HG02973 (cell line): ENCODE measurements around the gene FBXL20.
A peak's percentile ranks its signal among the peaks of the same experiment; 100 is the strongest.
"Not testable (repeated sequence)": the region's sequence is repeated elsewhere in the genome, so short reads cannot be mapped to it uniquely, and the experiment has no call there.

ENCODE experiments used
- ATAC-seq: cut with Tn5 transposase; IDR thresholded peaks from one replicate; pipeline ENCODE4 v1.9.1; 2021; ENCODE audit warnings: moderate library complexity; ENCODE audit not compliant: unreplicated experiment

Gene FBXL20

GRCh38 chr17:39401412-39402243, at the start of gene FBXL20:
Gene FBXL20 (minus strand): TSS chr17:39401626. CDS start chr17:39401402, 224 bp downstream.
- peak; percentile 68 for ATAC-seq

- peak; percentile 75 for ATAC-seq
Observed at GRCh38 chr17:39450847-39451581, 49.6 kb upstream of the FBXL20 start, which contains the start of gene MED1. Gene MED1 (minus strand): TSS chr17:39451263. CDS start chr17:39451062, 201 bp downstream.

- ATAC-seq, result no peak
Observed at GRCh38 chr17:39450051-39450450, 48.6 kb upstream of the FBXL20 start.

GRCh38 chr17:39447561-39447960, 46.1 kb upstream of the FBXL20 start:
- ATAC-seq, result no peak

GRCh38 chr17:39443326-39443725, 41.9 kb upstream of the FBXL20 start:
- ATAC-seq, result no peak

- not testable (repeated sequence) for ATAC-seq
Observed at GRCh38 chr17:39439868-39440267, 38.4 kb upstream of the FBXL20 start.

GRCh38 chr17:39429600-39429999, 28.2 kb upstream of the FBXL20 start:
- ATAC-seq, result no peak

- ATAC-seq, result no peak
Observed at GRCh38 chr17:39416141-39416540, 14.7 kb upstream of the FBXL20 start.

- no peak for ATAC-seq
Observed at GRCh38 chr17:39410279-39410678, 8.9 kb upstream of the FBXL20 start.

- ATAC-seq, result no peak
Observed at GRCh38 chr17:39408360-39408759, 6.9 kb upstream of the FBXL20 start.

GRCh38 chr17:39406951-39407350, 5.5 kb upstream of the FBXL20 start:
- ATAC-seq, result no peak

- no peak for ATAC-seq
Observed at GRCh38 chr17:39405436-39405835, 4.0 kb upstream of the FBXL20 start.

- ATAC-seq, result no peak
Observed at GRCh38 chr17:39404542-39405378, 3.3 kb upstream of the FBXL20 start.

GRCh38 chr17:39402890-39403605, 1.6 kb upstream of the FBXL20 start:
- no peak for ATAC-seq

- ATAC-seq, result peak; percentile 41
Observed at GRCh38 chr17:39402244-39402889, 941 bp upstream of the FBXL20 start.

GRCh38 chr17:39400547-39401411, 647 bp downstream of the FBXL20 start:
- peak; percentile 14 for ATAC-seq

GRCh38 chr17:39399791-39400190, 1.6 kb downstream of the FBXL20 start:
- ATAC-seq, result no peak

- no peak for ATAC-seq
Observed at GRCh38 chr17:39393736-39394135, 7.7 kb downstream of the FBXL20 start.

GRCh38 chr17:39391448-39391847, 10.0 kb downstream of the FBXL20 start:
- no peak for ATAC-seq
